Type B pancreatic cell (in vitro differentiated cells): ENCODE data around the gene TSSK1B. TPM values are rescaled to one million over a fixed set of nuclear protein-coding genes. Genes with fewer than 3 reads are reported as not detected.

Experiments used
- DNase-seq: peaks from one replicate; pipeline ENCODE4 v3.0.0; 2021; ENCODE audit warnings: mixed read lengths; ENCODE audit not compliant: unreplicated experiment; ENCODE audit errors: extremely low spot score
- H3K27ac Mint-ChIP-seq: 2 replicates; pipeline ENCODE4 v1.8.0; 2021; ENCODE audit warnings: mild to moderate bottlenecking, mixed read lengths
- H3K27me3 Mint-ChIP-seq: 2 replicates; pipeline ENCODE4 v1.8.0; 2021; ENCODE audit warnings: mixed read lengths
- H3K36me3 Mint-ChIP-seq: 2 replicates; pipeline ENCODE4 v1.8.0; 2021; ENCODE audit warnings: mixed read lengths
- H3K4me1 Mint-ChIP-seq: one replicate; pipeline ENCODE4 v1.8.0; 2021; ENCODE audit warnings: mixed read lengths; ENCODE audit not compliant: unreplicated experiment
- H3K4me3 Mint-ChIP-seq: 2 replicates; pipeline ENCODE4 v1.8.0; 2021; ENCODE audit warnings: mild to moderate bottlenecking, mixed read lengths
- H3K9me3 Mint-ChIP-seq: 2 replicates; pipeline ENCODE4 v1.8.0; 2021; ENCODE audit warnings: mixed read lengths
- CTCF ChIP-seq: fragments of 200-600 bp; sonication (generic); conservative IDR thresholded peaks from 2 replicates; pipeline ENCODE4 v1.5.0; 2021; ENCODE audit warnings: antibody characterized with exemption, mild to moderate bottlenecking
- total RNA-seq: library from RNA; stranded (reverse); gene quantifications from 2 replicates; pipeline ENCODE4 v1.2.1, GENCODE V29; 2021; ENCODE audit warnings: low replicate concordance

The TSSK1B gene
- total RNA-seq, 1 donor from 2014 or later: 0.24 TPM

- Mint-ChIP-seq H3K4me1 (no peaks in the 10 kb centered on the region), H3K4me3 (no peak overlapping the region), H3K9me3 (no peaks in the 10 kb centered on the region), H3K27me3 (no peaks in the 10 kb centered on the region), H3K36me3 (no peaks in the 10 kb centered on the region), H3K27ac (no peak overlapping the region)
- no peak for TF ChIP-seq CTCF
- no peak for DNase-seq
Observed at GRCh38 chr5:113452941-113453340, 18.2 kb upstream of the TSSK1B start.

GRCh38 chr5:113451797-113452196, 17.0 kb upstream of the TSSK1B start:
- Mint-ChIP-seq H3K27me3 (no peaks in the 10 kb centered on the region), H3K9me3 (no peaks in the 10 kb centered on the region), H3K36me3 (no peaks in the 10 kb centered on the region), H3K4me3 (no peak overlapping the region), H3K4me1 (no peaks in the 10 kb centered on the region), H3K27ac (no peak overlapping the region)
- no peak for DNase-seq
- TF ChIP-seq CTCF: no peak

GRCh38 chr5:113450929-113451328, 16.1 kb upstream of the TSSK1B start:
- no peak overlapping the region for H3K27ac Mint-ChIP-seq
- DNase-seq: no peak

GRCh38 chr5:113450462-113450861, 15.7 kb upstream of the TSSK1B start:
- no peak for DNase-seq
- Mint-ChIP-seq H3K27me3 (no peaks in the 10 kb centered on the region), H3K36me3 (no peaks in the 10 kb centered on the region), H3K27ac (no peak overlapping the region), H3K9me3 (no peaks in the 10 kb centered on the region), H3K4me1 (no peaks in the 10 kb centered on the region), H3K4me3 (no peak overlapping the region)
- no peak for TF ChIP-seq CTCF

More at GRCh38 chr5:113450929-113451328, 16.1 kb upstream of the TSSK1B start:
- Mint-ChIP-seq H3K4me3 (no peak overlapping the region), H3K9me3 (no peaks in the 10 kb centered on the region), H3K4me1 (no peaks in the 10 kb centered on the region), H3K27me3 (no peaks in the 10 kb centered on the region), H3K36me3 (no peaks in the 10 kb centered on the region)
- TF ChIP-seq CTCF: no peak

- Mint-ChIP-seq H3K27ac (no peak overlapping the region), H3K27me3 (no peaks in the 10 kb centered on the region), H3K4me1 (no peaks in the 10 kb centered on the region), H3K9me3 (peaks cover 15% of the 10 kb centered on the region), H3K36me3 (no peaks in the 10 kb centered on the region), H3K4me3 (no peak overlapping the region)
- TF ChIP-seq CTCF: no peak
- DNase-seq: no peak
Observed at GRCh38 chr5:113448252-113448651, 13.5 kb upstream of the TSSK1B start.

GRCh38 chr5:113447498-113448050, 12.8 kb upstream of the TSSK1B start:
- Mint-ChIP-seq H3K36me3 (no peaks in the 10 kb centered on the region), H3K4me1 (no peaks in the 10 kb centered on the region), H3K27ac (no peak overlapping the region), H3K27me3 (no peaks in the 10 kb centered on the region), H3K9me3 (peaks cover 15% of the 10 kb centered on the region), H3K4me3 (no peak overlapping the region)
- peak; percentile 67 for TF ChIP-seq CTCF
- no peak for DNase-seq
